Measurements from ENCODE around the gene ASL.
A peak's percentile ranks its signal among the peaks of the same experiment; 100 is the strongest.
"Not testable (repeated sequence)": the region's sequence is repeated elsewhere in the genome, so short reads cannot be mapped to it uniquely, and the experiment has no call there.

Gene ASL

DNA sequence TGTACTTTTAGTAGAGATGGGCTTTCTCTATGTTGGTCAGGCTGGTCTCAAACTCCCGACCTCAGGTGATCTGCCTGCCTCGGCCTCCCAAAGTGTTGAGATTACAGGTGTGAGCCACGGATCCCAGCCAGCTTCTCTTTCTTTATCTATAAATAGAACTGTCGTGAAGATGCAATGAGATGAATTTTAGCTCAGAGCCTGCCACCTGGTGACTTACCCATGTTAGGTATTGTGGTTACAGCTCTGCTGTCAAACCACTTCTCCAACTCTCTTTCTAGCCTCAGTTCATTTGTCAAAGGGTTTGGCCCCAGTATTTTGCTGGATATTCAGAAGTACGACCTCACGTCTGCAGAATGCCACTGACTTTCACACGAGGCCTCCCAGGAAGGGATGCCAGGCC is 3.4 kb upstream of the ASL start:
- DNase-seq (ENCODE audit: low read depth in 2 of 3, low spot score in 2 of 3): not testable (repeated sequence)

- DNase-seq (ENCODE audit: low read depth in 2 of 3, low spot score in 2 of 3): no peak
These were observed 1.1 kb downstream of the ASL start for GRCh38 chr7:66076462-66077329.

DNA sequence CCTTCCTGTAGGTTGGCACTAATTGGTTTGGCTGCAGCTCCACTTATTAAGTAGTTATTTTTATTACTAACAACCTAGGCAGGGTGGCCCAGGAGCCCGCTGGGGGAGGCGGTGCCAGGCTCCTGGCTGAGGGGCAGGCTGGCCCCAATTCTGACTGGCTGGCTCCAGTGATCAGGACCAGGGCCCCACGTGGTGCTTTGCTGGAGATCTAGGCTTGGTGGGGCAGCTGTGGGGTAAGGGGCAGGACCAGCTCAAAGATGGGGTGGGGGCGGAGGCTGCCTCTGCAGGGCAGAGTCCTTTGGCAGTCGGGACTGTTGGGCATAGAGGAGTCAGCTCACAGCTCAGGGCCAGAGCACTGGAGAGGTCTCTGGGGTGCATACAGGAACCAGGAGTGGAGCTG is 2.4 kb downstream of the ASL start:
- no peak for DNase-seq (ENCODE audit: low read depth in 2 of 3, low spot score in 2 of 3)

GRCh38 chr7:66082083-66082482 is 6.5 kb downstream of the ASL start:
- DNase-seq (ENCODE audit: low read depth in 2 of 3, low spot score in 2 of 3): no peak

- DNase-seq (ENCODE audit: low read depth in 2 of 3, low spot score in 2 of 3): no peak
These were observed 7.3 kb downstream of the ASL start for GRCh38 chr7:66082886-66083415.

DNA sequence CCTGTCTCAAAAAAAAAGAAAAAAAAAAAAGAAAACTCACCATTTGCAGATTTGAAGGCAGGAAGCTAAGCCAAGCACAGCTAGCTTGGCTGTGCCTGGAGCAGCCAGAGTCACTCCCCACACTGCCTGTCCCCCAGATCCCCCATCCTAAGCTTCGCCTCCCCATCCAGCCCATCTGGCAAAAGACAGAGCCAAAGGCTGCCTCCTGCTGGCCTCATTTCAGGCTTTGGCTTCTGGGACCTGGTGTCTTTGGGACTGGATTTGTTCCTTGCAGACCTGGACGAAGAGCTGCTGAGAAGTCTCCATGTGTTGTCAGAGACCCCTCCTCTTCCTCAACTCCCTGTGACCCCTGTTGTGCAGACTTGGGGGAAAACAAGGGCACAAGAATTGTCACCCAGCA is 8.1 kb downstream of the ASL start:
- no peak for DNase-seq (ENCODE audit: low read depth in 2 of 3, low spot score in 2 of 3)

GRCh38 chr7:66088861-66089838 is 13.5 kb downstream of the ASL start:
- no peak for DNase-seq (ENCODE audit: low read depth in 2 of 3, low spot score in 2 of 3)

GRCh38 chr7:66092654-66093053 is 17.0 kb downstream of the ASL start:
- DNase-seq (ENCODE audit: low read depth in 2 of 3, low spot score in 2 of 3): no peak

DNA sequence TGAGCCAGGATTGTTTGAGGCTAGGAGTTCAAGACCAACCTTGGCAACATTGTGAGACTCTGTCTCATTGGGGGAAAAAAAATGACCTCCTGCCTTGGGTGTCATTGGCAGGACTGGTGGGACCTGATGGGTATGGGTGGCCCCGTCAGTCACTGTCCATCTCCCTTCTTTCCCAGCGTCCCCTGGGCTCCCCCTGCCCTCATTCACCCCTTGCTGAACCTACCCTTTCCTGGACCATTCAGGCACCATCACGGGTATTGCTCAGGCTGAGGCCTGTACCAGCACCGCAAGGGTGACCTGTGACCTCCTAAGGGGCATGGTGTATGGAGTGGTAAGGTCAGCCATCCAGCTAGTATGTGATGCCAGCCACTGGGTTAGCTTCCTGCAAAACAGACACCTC is 19.4 kb downstream of the ASL start:
- DNase-seq (ENCODE audit: low read depth in 2 of 3, low spot score in 2 of 3): no peak

DNA sequence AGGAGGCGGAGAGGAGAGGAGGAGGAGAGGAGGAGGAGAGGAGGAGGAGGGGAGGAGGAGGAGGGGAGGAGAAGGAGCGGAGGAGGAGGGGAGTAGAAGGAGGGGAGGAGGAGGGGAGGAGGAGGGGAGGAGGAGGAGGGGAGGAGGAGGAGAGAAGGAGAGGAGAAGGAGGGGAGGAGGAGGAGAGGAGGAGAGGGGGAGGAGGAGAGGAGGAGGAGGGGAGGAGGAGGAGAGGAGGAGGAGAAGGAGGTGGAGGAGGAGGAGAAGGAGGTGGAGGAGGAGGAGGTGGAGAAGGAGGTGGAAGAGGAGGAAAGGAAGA is 23.6 kb downstream of the ASL start:
- DNase-seq (ENCODE audit: low read depth in 2 of 3, low spot score in 2 of 3): no peak

DNA sequence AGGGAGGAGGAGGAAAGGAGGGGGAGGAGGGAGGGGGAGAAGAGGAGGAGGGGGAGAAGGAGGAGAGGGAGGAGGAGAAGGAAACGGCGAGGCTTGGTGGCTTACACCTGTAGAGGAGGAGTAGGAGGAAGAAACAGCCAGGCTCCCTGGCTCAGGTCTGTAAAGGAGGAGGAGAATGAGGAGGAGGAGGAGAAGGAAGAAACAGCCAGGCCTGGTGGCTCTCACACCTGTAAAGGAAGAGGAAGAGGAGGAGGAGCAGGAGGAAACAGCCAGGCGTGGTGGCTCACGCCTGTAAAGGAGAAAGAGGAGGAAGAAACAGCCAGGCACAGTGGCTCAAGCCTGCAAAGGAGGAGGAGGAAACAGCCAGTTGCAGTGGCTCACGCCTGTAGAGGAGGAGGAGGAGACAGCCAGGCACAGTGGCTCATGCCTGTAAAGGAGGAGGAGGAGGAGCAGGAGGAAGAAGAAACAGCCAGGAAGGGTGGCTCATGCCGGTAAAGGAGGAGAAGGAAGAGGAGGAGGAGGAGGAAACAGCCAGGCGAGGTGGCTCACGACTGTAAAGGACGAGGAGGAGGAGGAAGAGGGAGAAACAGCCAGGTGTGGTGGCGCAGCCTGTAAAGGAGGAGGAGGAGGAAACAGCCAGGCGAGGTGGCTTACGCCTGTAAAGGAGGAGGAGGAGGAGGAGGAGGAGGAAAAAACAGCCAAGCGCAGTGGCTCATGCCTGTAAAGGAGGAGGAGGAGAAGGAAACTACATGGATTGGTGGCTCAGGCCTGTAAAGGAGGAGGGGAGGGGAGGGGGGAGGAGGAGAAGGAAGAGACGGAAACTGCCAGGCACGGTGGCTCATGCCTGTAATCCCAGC is 24.2 kb downstream of the ASL start:
- no peak for DNase-seq (ENCODE audit: low read depth in 2 of 3, low spot score in 2 of 3)

DNA sequence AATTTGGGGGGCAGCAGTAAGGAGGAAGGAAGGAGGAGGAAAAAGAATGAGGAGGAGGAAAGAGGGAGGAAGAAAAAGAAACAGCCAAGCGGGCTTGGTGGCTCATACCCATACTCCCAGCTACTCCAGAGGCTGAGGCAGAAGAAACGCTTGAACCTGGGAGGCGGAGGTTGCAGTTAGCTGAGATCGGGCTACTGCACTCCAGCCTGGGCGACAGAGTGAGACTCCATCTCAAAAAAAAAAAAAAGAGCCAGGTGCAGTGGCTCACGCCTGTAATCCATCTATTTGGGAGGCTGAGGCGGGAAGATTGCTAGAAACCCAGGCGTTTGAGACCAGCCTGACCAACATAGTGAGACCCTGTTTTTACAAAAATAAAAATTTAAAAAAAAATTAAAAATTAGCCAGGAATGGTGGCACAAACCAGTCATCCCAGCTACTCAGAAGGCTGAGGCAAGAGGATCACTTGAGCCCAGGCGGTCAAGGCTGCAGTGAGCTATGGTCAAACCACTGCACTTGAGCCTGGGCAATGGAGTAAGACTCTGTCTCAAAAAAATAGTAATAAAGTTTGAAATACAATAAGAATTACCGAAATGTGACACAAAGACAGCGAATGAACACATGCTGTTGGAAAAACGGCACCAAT is 24.9 kb downstream of the ASL start:
- DNase-seq (ENCODE audit: low read depth in 2 of 3, low spot score in 2 of 3): no peak

DNA sequence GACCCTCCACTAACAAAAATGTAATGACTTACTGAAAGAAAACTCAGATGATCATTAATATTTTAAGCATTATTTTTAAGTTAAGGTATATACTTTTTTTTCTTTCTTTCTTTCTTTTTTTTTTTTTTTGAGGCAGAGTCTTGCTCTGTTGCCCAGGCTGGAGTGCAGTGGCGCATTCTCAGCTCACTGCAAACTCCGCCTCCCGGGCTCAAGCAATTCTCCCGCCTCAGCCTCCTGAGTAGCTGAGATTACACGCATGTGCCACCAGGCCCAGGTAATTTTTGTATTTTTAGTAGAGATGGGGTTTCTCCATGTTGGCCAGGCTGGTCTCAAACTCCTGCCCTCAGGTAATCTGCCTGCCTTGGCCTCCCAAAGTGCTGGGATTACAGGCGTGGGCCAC is 26.5 kb downstream of the ASL start:
- not testable (repeated sequence) for DNase-seq (ENCODE audit: low read depth in 2 of 3, low spot score in 2 of 3)

GRCh38 chr7:66103994-66104393 is 28.4 kb downstream of the ASL start:
- DNase-seq (ENCODE audit: low read depth in 2 of 3, low spot score in 2 of 3): not testable (repeated sequence)

DNA sequence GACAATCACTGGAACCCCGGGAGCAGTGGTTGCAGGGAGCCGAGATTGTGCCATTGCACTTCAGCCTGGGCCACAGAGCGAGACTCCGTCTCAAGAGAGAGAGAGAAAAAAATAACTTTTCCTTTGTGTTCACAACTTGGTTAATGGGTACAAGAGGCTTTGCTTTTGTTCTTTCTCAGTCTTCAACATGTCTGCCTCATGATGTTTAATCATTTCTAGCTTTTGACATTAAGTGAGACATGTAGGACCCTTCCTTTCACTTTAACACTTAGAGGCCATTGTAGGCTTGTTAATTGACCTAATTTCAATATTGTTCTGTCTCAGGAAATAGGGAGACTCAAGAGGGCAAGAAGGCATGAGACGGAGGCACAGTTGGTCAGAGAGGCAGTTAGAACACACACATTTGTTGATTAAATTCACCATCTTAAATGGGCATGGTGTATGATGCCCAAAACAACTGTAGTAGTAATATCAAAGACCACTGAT is 29.7 kb downstream of the ASL start:
- DNase-seq (ENCODE audit: low read depth in 2 of 3, low spot score in 2 of 3): no peak

DNA sequence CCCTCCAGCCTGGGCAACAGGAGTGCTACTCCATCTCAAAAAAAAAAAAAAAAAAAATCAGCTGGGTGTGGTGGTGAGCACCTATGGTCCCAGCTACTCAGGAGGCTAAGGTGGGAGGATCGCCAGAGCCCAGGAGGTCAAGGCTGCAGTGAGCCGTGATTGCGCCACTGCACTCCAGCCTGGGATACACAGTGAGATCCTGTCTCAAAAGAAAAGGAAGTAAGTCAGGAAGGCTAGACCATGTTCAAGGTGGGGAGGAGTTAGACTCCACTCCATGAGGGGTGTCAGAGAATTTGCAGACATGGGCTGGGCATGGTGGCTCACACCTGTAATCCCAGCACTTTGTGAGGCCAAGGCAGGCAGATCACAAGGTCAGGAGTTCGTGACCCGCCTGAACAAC is 32.8 kb downstream of the ASL start:
- not testable (repeated sequence) for DNase-seq (ENCODE audit: low read depth in 2 of 3, low spot score in 2 of 3)

DNA sequence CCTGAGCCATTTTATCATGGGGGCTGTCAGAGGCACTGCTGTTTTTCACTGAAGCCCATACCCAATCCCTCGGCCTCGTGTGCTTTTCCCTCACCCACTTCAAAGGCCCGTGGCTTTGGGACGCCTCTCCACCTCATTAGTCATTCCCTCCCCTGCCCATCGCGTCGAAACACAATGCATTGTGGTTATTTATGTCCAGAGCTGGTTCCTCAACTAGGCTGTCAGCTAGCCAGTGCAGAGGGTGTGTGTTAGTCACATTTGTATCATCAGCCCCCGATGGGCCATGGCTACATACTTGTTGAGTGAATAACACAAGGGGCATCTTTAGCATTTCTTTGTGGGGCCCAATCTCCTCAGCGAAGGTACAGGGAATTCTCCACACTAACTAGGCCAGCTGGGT is 35.2 kb downstream of the ASL start:
- DNase-seq (ENCODE audit: low read depth in 2 of 3, low spot score in 2 of 3): no peak

GRCh38 chr7:66114743-66115649 is 39.4 kb downstream of the ASL start, which contains the start of gene CRCP:
Gene CRCP (plus strand): TSS chr7:66114847. CDS start chr7:66114963, 116 bp downstream.
- DNase-seq (ENCODE audit: low read depth in 2 of 3, low spot score in 2 of 3): peak; percentile 61 to 70 (median 68)
